ENCODE data around the gene CPE. TPM values are rescaled to one million over a fixed set of nuclear protein-coding genes. Genes with fewer than 3 reads are reported as not detected.
A peak's percentile ranks its signal among the peaks of the same experiment; 100 is the strongest.

Gene CPE
- total RNA-seq, 4 donors from 2014 or later = 126 to 272 (median 201) TPM

- Histone ChIP-seq H3K4me1 (no peaks in the 10 kb centered on the region), H3K4me3 (no peak overlapping the region), H3K36me3 (peaks cover 0 to 20% of the 10 kb centered on the region in 2 donors), H3K27ac (no peak overlapping the region), H3K9me3 (no peaks in the 10 kb centered on the region), H3K27me3 (no peaks in the 10 kb centered on the region)
- TF ChIP-seq POLR2A (IDR thresholded peaks at IDR 0.05) (no peak), EP300 (IDR thresholded peaks at IDR 0.05) (no peak), CTCF (IDR thresholded peaks at IDR 0.05) (no peak), POLR2AphosphoS5 (IDR thresholded peaks at IDR 0.05) (no peak)
- no peak for ATAC-seq
- WGBS, 2 donors (ENCODE audit: low coverage in 1 of 2) = 73 to 82% methylated on average over 10 of the region's 10 CpGs
Measured at GRCh38 chr4:165345666-165346417, 33.0 kb upstream of the CPE start.

- no peaks in the 10 kb centered on the region for H3K9me3 ChIP-seq
- no peak overlapping the region for H3K27ac ChIP-seq
- no peaks in the 10 kb centered on the region for H3K4me1 ChIP-seq
- no peak for TF ChIP-seq EP300 (IDR thresholded peaks at IDR 0.05)
- TF ChIP-seq POLR2A (IDR thresholded peaks at IDR 0.05) = no peak
- TF ChIP-seq POLR2AphosphoS5 (IDR thresholded peaks at IDR 0.05) = no peak
- TF ChIP-seq CTCF (IDR thresholded peaks at IDR 0.05) = no peak
- H3K36me3 ChIP-seq = no peaks in the 10 kb centered on the region
- no peak for ATAC-seq
- H3K27me3 ChIP-seq = peaks cover 5% of the 10 kb centered on the region
- H3K4me3 ChIP-seq = no peak overlapping the region
- WGBS, 2 donors (ENCODE audit: low coverage in 1 of 2) = 96 to 100% methylated on average over 3 of the region's 3 CpGs
Measured at GRCh38 chr4:165347647-165348569, 30.9 kb upstream of the CPE start.

- 93% methylated on average over 3 of the region's 5 CpGs; no CpG with 5 or more reads in 1 of the 2 donors for WGBS, 2 donors (ENCODE audit: low coverage in 1 of 2)
- TF ChIP-seq POLR2A (IDR thresholded peaks at IDR 0.05) (no peak), EP300 (IDR thresholded peaks at IDR 0.05) (no peak), CTCF (IDR thresholded peaks at IDR 0.05) (no peak), POLR2AphosphoS5 (IDR thresholded peaks at IDR 0.05) (no peak)
- no peak for ATAC-seq
- no peaks in the 10 kb centered on the region for H3K36me3 ChIP-seq
- H3K27ac ChIP-seq = no peak overlapping the region
- H3K9me3 ChIP-seq = no peaks in the 10 kb centered on the region
- H3K27me3 ChIP-seq = peaks cover 5% of the 10 kb centered on the region
- no peak overlapping the region for H3K4me3 ChIP-seq
- no peaks in the 10 kb centered on the region for H3K4me1 ChIP-seq
Measured at GRCh38 chr4:165351359-165352130, 27.3 kb upstream of the CPE start.

- Histone ChIP-seq H3K27me3 (peaks cover 5% of the 10 kb centered on the region), H3K36me3 (no peaks in the 10 kb centered on the region), H3K4me3 (no peak overlapping the region), H3K27ac (no peak overlapping the region), H3K9me3 (no peaks in the 10 kb centered on the region), H3K4me1 (no peaks in the 10 kb centered on the region)
- 0 to 9% methylated on average over 2 of the region's 2 CpGs for WGBS, 2 donors (ENCODE audit: low coverage in 1 of 2)
- peak; percentile 9 to 58 (median 40) for TF ChIP-seq CTCF (IDR thresholded peaks at IDR 0.05)
- no peak for TF ChIP-seq POLR2AphosphoS5 (IDR thresholded peaks at IDR 0.05)
- no peak for ATAC-seq
Measured at GRCh38 chr4:165355900-165356300, 22.9 kb upstream of the CPE start.
